GM12872 (cell line): ENCODE measurements around the gene GCGR.

ENCODE experiments used
- CTCF ChIP-seq: IDR thresholded peaks from 3 replicates; pipeline ENCODE4 v1.5.1; 2011; ENCODE audit warnings: low read depth, mild to moderate bottlenecking, low read length, moderate library complexity; ENCODE audit not compliant: insufficient read depth

GCGR gene

GRCh38 chr17:81846743-81847689 lies 43.1 kb downstream of the GCGR start:
- TF ChIP-seq CTCF = no peak

GRCh38 chr17:81849457-81849856 lies 45.5 kb downstream of the GCGR start:
- TF ChIP-seq CTCF = no peak

GRCh38 chr17:81851423-81851822 lies 47.5 kb downstream of the GCGR start:
- TF ChIP-seq CTCF = no peak

- no peak for TF ChIP-seq CTCF
Observed at GRCh38 chr17:81852237-81852636, 48.3 kb downstream of the GCGR start.

- no peak for TF ChIP-seq CTCF
Observed at GRCh38 chr17:81854974-81855774, 51.2 kb downstream of the GCGR start.

- no peak for TF ChIP-seq CTCF
Observed at GRCh38 chr17:81858170-81858966, 54.4 kb downstream of the GCGR start.
